Measurements from ENCODE around the gene CYP39A1.
A peak's percentile ranks its signal among the peaks of the same experiment; 100 is the strongest.

CYP39A1 gene

DNA sequence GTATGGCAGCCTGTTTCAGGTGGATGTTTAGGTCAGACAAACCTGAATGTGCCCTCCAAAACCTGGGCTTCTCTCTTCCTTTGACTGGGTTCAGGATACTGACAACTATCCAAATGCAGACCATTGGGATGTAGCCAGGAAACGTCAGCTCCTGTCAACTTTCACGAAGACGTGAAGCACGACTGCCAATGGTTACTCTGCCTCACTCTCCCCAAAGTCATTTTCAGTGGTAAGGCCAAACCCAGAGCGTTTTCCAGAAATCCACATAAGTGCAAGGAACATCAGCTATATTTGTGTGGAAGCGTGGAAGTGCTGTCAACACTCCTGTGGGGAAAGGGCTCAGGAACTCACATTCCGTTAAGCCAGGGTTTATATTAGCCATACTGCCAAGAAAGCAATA is 141.3 kb downstream of the CYP39A1 start:
- DNase-seq, result no peak

DNA sequence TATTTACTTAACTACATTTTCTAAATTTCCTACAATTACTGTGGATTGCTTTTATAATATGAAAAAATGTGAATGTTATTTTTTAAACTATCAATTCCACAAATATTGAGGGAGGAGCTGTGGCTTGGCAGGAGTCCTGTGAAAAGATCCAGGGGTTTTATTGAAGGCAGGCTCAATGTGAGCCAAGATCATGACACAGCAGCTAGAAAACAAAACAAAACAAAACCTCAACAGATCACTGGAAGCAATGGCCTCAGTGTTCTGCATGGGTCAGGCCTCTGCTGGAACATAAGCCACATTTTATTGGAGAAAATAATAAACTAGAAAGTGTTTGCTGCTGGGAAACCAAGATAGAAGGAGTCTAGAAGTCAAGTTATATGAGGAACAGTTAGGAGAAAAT is 142.0 kb downstream of the CYP39A1 start:
- DNase-seq, result peak in 21 of 51 donors; percentile 0 to 76 (median 20)

DNA sequence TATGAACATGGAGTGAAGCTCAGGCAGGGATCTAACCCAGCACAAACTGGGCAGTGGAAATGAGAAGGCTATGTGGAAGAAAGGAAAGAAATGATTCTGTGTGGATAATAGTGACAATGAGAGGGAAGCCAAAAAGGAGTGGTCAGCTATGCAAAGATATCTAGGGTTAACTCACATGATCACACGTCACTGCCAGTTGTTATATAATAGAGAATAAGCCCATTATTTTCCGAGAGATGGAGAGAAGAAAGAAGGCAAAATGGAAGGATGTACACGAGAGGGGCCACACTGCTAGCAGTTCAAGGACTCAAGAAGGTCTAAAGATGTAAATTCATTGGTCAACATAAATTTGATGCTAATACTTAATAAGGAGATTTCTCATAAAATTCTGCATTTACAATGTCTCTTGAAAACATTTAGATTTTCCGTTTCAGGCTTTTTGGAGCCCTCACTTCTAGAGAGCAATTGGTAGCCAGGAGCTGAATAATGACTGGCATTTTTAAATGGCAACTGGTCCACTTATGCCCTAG is 142.6 kb downstream of the CYP39A1 start:
- peak in 3 of 51 donors; percentile 3 to 78 (median 11) for DNase-seq

DNA sequence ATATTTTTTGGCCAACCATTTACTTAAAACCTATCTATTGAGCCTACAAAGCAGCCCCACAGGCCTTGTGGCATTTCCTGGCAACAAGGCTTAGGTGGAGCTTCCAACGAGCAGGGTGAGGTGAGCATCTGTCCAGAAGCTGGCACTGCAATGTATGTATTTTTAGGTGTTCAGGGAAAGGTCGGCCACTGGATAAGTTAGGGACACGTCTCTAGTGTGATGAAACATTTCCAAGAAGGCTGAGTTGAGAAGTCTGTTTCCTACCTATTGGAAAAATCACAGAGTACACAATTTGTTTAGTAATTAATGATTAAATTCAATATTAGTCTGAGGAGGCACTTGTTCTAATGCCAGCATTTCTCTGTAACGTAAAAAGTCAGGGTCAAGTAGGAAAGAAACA is 143.6 kb downstream of the CYP39A1 start:
- DNase-seq, result no peak

DNA sequence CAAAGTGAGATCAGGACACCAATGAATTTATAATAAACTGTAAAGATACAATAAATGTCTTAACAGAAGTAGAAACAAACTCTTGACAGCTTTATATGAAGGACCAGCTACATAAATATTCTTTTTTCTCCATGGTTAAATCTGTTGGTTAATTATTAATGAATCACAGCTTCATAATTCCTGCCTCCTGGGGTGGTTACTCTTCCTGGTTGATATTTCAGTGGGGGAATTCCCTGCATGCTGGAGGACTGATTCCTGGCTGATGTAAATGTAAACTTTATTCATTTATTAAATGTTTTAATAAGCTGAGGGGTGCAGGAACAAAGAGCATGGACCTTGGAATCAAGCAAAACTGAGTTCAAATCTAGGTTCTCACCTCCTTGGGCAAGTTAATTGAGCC is 145.2 kb downstream of the CYP39A1 start:
- no peak for DNase-seq

DNA sequence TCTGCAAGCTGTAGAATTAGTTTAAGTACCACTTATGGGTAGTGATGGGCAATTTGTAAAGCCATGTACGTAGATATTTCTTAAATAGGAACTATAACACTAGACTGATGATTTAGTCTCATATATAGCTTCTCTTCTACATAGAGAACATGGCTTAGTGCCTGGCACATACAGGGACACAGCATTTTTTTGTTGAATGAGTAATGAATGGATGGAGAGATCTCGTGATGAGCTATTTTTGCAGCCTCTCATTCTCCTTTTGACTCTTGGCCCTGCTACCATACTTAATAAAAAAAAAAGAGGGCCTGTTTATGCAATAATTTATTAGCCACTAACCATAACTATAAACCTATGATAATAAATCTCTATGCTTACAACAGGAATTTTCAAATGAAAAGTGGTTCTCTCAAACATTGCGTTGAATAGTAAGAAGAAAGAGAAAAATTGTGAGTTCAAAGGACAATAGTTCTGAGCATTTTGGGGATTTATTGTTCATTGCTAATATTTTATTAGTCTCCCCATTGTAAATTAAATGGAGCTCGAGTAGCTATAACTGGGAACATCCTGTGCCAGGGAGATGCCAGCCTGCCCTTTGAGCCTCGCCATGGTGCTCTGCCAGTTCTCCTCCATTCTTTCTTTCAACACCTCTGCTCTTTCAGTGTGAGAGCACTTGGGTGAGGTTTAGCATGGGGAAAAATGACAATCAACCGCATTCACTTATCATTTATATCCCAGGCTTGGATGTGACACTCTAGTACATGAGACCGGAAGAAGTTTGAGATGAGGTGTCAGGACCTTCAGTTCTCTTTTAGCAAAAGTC is 146.7 kb downstream of the CYP39A1 start:
- DNase-seq, result no peak

DNA sequence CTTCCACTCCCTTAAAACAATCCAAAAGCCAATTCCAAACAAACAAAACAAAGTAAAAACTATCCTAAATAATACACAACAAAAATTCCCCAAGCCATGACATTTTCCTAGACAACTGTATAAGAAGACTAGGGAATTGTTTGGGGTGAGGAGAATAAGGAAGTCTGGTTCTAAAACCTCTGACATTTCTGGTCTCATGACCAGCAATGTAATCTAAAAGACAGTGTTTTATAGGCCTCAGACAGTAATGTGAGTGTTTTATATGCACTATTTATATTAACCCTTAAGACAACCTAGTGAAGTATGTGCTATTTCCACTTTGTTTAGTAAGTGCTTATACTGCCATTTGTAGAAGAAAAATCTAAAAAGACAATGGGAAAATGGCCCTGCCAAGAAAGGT is 148.4 kb downstream of the CYP39A1 start:
- DNase-seq, result no peak

DNA sequence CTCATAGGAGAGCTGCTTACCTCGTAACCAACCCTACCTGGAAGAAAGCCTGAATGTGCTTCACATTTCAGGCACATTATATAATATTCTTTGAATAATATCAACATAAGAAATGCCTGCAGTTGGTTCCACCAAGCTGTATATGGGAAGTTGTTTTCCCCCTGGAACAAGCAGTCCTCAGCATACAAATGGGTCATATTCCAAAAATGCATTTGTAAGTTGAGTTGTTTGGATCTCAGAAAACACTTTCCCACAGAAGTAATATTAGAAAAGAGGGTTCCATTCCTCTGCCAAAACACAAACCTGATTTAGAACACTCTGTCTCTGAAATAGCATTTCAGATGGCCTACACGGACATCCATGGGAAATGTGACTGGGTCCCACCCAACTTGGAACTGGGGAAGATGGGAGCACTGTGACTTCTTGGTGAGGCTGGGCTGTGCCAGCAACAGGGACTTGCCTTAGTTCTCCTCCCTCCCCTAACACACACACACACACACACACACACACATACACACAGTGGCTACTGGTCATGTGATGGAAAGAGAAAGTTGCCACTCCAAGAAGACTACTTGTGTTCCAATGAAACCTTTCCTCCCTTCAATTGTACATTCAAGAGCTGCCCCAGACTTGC is 150.0 kb downstream of the CYP39A1 start:
- no peak for DNase-seq

DNA sequence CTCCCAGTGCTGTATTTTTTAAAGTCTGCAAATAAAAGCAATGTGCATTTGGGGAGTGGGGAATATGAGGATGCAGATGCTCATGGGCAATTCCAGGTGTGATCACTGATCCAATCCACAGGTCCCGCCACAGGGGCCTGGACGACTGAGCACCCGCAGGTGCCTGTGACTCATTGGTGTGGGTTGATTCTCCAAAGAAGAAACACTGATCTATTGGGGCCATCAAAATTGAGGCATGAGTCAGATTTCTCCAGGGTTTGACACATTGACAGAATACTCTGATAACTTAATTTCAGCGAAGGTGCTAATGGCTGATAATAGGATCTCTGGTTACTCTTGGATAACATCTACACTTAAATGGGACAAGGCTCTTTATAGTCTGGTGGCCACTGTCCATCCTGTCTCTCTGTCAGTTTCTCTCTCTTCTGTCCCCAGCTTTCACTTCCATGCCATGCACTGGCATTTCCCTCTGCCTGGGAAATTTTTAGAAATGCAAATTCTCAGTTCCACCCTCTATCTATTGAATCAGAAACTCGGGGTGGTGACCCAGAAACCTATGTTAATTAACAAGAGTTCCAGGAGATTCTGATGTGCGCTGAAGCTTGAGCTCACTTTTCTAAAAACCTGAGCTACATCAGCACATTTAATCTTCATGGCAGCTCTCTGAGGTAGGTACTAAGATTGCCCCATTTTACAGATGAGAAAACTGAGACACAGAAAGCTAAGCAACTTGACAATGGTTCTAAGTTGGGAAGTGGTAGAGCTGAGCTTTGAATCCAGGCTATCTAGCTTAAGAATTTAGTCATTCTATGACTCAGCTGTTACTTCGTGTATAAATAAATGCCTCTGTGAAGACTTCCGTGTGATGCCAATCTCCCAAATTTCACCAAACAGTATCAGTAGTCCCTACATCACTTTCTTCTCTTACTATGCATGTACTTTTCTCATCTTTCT is 151.2 kb downstream of the CYP39A1 start:
- DNase-seq, result no peak

DNA sequence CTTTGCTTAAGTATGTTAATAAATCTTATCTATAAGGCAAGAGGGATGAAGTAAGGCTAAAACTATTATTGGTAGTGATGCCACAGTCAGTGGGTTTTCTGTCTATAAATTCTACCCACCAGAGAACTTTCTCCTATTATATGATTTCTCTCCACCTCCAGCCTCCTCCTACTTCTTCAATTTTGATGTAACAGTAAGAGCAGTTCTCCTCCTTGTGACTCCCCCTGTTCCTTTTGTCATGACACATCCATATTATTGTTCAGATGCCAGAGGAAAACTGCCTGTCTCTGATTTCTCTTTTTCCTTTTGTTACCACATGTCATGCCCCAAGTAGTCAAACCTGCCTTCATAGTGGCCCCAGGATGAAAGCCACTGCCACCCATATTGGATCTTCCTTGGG is 152.2 kb downstream of the CYP39A1 start:
- DNase-seq, result peak in 1 of 51 donors; percentile 30

Measured in hypothalamus (tissue), 51 donors.